Measurements from ENCODE around the gene KDM1B.

DNA sequence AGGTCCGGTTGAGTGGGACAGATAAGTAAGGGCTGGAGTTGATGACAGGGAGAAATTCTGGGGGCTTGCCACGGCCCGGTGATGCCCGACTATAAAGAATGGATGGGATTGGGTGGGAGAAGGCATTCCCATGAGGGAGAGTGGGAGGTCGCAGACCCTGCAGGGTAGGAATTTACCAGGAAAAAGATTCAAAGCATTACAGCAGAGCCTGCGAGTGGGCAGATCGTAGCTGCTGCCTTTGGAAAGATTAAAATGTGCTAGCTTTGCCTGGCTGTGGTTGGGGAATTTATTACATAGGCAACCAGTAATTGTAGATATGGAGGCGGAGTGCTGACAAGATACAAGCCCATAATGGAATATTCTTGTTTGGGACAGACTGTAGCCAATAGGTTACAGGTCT, 49.5 kb downstream of the KDM1B start:
- TF ChIP-seq, protein P1, sequence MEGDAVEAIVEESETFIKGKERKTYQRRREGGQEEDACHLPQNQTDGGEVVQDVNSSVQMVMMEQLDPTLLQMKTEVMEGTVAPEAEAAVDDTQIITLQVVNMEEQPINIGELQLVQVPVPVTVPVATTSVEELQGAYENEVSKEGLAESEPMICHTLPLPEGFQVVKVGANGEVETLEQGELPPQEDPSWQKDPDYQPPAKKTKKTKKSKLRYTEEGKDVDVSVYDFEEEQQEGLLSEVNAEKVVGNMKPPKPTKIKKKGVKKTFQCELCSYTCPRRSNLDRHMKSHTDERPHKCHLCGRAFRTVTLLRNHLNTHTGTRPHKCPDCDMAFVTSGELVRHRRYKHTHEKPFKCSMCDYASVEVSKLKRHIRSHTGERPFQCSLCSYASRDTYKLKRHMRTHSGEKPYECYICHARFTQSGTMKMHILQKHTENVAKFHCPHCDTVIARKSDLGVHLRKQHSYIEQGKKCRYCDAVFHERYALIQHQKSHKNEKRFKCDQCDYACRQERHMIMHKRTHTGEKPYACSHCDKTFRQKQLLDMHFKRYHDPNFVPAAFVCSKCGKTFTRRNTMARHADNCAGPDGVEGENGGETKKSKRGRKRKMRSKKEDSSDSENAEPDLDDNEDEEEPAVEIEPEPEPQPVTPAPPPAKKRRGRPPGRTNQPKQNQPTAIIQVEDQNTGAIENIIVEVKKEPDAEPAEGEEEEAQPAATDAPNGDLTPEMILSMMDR (IDR thresholded peaks at IDR 0.05) = no peak
- TF ChIP-seq EP300 (IDR thresholded peaks at IDR 0.05) = no peak

Data from upper lobe of left lung (tissue), 4 donors.